HG03378 (cell line): Measurements from ENCODE around the gene PTPRN2.

Experiments
- ATAC-seq: cut with Tn5 transposase; IDR thresholded peaks from one replicate; pipeline ENCODE4 v1.9.1; 2021; ENCODE audit warnings: mild to moderate bottlenecking, moderate library complexity; ENCODE audit not compliant: unreplicated experiment

Gene PTPRN2

DNA sequence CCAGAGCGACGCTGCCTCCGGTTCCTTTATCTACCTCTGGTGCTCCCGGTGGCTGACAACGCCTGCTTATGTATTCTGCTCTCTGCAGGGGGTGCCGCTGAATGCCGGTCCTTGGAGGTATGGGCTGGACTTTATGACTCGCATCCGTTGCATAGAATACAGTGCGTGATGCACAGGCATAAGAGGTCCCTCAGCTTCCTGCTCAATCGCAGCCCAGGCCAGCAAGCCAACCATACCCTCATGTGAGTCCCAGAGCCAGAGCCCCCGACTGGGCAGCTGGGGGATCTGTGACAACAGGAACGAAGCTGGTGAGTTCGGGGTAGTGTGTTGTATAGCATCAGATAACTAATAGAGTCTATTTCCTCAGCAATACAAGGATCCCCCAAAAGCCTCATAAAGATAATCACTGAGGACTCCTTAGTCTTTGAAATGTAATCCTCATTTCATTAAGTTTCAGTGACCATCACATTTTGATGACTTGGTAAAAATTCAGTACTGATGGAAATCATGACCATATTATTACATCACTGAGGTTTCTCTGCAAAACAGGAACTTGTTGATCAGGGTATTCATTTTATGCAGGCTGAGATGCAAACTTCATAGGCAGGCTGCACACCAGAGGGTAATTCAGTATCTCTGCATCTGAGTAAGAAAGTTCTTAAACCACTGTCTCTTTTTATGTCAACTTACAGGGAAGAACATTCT lies 607.8 kb downstream of the PTPRN2 start:
- ATAC-seq, result no peak

DNA sequence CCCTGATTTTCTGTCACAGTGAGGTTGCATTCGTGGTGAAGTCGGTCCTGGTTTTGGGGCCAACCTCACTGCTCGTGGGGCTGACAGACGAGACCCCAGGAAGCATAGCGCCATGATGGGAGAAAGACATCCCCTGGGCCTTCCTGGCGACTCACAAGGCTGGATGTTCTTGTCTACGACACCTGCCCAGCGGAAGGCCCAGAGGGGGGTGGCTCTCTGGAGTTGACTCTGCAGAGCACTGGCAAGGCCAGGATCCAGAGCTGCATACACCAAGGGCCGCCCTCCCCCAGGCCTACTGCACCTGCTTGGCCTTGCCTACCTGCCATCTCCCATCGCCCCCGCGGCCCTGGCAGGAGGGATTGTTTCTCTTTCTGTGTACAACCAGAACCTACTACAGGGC lies 608.9 kb downstream of the PTPRN2 start:
- no peak for ATAC-seq

DNA sequence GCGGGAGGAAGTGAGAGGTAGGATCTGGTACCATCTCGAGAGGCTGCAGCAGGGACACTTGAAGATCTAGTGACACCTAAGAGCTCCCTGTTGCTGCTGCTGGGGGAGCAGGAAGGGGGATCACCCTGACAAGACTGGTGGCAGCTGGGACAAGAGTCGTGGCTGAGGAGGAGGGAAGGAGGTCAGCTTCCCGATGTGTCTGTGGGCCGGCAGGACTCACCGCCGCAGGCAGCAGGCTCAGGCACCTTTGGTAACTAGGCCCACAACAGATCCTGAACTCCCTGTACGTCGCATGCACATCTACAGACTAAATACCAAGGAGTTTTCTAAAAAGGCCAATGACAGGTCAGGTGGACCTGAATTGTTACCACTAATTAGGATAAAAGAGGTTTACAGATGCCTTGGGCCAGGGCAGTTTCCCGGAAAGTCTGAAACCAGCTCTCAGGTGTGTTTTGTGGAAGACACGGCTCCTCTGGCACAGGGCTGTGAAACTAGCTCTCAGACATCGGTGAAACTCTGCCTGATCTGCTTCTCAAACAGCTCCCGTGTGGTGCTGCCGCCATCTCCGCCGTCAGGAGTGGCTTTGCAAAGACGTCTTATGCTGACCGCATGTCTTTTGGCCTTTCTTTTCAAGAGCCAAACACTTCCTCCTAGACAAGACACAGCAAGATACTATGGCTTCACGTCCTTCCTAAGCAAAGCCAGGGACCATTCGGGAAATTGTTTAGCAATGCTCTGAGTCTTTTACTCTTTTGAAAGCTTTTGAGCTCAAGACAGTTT lies 609.7 kb downstream of the PTPRN2 start:
- no peak for ATAC-seq

DNA sequence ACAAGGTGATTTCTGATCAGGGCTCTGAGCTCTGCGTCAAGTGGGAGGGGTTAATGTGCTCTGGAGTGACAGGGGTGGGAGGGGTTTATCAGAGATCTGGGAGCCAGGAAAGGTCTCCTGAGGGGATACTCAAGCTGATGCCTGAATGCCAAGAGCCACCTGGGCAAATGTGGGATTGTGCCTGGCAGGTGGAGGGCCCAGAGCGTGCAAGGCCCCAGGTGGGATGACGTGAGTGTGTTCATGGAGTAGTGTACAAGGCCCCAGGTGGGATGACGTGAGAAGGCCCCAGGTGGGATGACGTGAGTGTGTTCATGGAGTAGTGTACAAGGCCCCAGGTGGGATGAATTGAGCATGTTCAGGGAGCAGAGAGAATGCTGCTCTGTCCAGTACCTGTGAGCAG lies 610.3 kb downstream of the PTPRN2 start:
- no peak for ATAC-seq

DNA sequence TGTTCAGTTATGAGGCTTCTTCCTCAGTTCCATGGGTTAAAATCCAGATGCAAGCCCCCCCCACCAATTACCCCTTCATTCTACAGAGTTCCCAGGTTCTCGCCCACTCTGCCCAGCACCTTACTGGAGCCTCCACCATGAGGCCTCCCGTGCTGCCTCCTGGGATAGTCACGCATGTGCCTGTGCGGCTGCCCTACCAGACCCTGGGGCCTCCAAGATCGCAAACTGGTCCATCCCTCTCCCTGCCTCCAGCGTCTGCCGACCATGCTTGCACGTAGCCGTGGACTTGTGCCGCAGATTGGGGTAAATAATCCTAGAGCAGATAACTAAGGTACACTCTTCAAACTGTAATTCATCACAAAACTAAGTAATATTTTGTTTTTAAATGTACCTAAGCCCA lies 611.2 kb downstream of the PTPRN2 start:
- no peak for ATAC-seq

DNA sequence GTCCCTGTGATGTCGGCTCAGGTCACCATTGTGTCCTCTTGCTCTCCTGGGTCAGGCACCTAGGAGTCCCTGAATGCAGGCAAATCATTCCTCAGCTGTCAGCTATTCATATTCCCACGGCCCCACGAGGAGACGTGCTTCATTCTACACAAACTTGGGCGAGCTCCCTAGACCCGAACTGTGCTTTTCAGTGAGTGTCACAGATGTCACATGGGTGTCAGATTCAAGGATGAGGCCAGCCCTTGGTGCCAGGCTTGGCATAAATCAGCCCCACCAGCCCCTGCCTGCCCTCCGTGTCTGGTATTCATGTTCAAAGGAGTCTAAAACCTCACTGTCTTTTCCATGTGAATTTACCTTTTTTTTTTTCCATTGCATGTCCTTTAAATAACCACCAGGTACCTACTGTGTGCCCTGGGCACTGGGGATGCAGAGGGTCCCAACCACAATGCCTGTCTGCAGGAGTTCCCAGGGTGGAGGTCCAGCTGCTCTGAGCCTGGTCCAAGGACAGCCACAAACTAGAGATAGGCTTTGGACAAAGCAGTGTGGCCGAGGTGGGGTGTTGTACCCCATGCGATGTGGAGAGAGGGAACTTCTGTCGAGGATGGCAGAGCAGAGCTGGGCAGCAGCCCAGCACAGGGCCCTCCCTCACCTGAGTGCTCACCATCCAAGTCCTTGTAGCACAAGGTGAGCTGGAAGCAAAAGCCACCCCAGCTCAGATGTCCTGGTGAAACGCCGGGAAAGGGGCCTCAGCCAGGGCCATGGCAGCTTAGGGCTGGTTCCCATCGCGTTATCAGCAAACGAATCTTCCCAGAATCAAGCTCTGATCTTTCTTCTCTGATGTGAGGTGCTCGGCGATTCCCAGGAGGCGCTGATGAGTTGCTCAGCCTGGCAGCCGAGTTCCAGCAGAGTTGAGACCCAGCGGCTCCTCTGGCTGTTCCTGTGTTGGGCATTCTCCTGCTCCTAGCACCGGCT lies 611.9 kb downstream of the PTPRN2 start:
- ATAC-seq, result no peak

DNA sequence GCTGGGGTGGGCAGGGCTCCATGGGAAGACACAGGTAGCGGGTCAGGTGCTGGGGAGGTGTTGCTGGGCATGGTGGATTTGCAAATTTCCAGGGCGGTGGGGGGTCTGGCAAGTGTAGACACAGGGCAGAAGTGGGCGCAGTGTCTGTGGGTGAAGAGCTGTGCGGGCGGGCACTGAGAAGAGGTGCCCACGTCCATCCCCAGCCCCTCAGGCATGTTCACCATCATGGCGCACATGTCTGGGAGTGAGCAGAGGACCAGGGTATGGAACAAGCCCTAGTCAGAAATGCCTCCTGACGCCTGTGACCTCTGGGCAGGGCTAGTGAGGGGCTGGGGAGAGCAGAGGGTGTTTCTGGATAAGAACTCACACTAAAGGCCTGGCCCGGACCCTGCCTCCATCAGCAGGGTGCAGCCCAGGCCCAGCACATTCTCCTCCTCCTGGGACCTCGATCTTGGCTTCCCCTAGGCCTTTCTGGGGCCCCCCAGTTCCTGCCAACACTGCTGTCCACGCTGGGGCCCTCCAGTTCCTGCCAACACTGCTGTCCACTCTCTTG lies 612.9 kb downstream of the PTPRN2 start:
- ATAC-seq, result no peak

DNA sequence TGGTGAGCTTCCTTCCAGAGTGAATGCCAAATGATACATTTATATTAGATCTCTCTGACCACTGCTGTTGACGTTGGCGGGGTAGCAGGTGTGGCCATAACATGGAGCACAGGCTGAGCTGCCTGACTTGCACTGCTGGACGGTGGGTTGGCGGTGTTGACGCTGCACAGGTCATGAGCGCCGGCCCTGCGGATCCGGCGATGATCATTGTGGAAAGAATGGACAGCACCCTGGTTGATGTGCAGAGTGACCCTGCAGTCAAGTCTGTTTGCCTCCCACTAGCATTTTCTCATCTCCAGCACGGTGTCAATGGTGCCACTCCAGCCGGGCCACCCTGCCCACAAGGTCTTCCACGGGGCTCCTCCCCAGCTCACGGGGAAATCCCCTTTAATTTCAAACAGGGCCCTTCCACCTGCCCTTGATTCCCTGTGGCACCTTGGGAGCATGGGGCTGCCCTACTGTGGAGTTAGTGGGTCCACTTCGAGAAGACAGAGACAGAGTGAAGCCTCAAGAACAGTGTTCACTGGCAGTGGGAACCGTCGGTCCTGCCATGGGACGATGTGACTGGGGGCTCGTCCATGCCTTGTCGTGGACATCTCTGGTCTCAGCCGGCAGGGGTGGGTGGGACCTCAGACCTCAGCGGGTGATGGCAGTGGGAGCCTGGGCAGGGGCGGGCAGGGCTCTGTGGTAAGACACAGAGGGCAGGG lies 613.5 kb downstream of the PTPRN2 start:
- no peak for ATAC-seq

DNA sequence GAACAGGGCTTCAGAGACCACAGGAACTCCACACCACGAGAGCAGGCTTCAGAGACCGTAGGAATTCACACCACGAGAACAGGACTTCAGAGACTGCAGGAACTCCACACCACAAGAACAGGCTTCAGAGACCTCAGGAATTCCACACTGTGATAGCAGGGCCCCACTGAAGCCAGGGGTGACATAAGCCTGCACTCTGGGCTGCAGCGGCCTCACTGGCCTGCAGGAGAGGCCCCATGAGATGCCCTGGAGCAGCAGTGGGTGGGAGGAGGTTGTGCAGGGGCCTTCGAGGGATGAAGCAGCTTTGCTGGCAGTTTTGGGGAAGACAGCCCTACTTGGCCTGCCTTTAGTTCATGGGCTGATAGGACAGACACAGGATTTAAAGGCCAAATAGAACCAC lies 614.7 kb downstream of the PTPRN2 start:
- ATAC-seq, result no peak

DNA sequence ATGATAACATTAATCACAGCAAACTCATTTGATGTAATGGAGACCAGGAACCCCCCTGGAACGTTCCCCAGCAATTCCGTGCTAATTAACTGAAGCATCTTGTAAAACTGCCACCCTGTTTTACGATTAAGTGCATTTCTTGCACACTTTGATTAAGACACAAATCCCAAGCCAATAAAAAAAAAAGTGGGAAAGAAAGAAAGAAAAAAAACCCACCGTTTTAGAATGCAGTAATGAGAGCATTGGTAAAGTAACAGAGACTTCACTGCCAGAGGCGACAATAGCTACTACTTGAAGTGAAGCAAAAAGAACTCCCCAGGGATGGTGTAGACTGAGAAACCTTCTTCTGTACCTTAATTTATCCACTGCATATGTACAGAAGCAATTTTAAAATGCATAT lies 616.1 kb downstream of the PTPRN2 start:
- no peak for ATAC-seq

DNA sequence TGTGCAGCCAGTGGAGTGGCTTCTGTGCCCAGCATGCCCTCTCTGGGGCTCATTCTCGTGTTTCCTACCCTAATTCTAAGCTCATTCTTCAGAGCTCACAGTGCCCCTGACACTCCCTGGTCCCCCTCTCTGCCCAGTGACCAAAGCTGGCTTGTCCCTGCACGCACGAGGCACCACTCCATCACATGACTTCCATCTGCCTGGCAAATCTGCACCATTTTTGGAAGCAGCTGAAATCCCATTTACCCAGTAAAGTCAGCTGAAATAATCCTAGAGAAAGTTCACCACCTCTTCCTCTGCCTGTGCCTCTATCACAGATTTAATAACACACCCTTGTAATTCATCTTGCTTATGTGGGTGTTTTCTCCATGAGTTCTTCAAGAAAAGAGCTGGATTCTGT lies 616.9 kb downstream of the PTPRN2 start:
- no peak for ATAC-seq

DNA sequence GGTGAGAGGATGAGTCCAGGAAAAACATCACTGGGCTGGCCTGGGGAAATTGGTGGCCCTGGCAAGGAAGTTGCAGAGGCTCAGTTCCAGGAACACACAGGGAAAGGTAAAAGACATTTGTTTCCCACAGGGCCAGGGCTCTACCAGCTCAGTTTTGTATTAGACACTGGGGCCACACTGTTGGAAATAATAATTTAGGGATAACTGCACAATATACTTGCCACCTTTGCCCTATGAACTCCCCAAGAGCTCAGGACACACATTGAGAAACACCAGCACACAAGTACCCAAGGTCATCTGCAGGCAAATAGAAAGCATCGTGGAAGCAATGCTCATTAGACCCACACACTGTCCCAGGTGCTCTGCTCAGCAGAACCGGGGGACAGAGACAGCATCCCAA lies 617.6 kb downstream of the PTPRN2 start:
- no peak for ATAC-seq

DNA sequence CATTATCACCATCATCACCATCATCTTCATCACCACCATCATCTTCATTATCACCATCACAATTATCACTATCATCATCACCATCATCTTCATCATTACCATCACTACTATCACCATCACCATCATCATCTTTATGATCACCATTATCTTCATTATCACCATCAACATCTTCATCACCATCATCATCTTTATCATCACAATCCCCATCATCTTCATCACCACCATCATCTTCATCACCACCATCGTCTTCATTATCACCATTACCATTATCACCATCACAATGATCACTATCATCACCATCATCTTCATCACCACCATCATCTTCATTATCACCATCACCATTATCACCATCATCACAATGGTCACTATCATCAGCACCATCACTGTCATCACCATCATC lies 621.1 kb downstream of the PTPRN2 start:
- no peak for ATAC-seq

DNA sequence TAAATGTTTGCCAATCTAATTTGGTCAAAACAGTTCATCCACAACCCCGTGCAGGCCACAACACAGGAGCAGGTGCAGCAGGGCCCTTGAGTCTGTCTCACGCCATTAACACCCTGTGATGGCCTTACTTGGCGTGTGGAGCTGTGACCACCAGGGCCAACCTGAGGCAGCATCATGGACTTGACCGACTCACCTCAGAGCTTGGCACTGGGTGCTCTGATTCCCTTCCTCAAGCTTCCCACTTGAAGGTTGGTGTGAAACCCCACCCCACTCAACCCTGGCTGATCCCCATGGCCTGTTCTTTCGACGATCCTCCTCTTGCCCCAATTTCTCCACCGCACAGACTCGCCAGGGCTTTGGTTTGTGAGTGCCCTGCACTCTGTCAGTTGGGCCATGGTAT lies 623.1 kb downstream of the PTPRN2 start:
- ATAC-seq, result no peak

DNA sequence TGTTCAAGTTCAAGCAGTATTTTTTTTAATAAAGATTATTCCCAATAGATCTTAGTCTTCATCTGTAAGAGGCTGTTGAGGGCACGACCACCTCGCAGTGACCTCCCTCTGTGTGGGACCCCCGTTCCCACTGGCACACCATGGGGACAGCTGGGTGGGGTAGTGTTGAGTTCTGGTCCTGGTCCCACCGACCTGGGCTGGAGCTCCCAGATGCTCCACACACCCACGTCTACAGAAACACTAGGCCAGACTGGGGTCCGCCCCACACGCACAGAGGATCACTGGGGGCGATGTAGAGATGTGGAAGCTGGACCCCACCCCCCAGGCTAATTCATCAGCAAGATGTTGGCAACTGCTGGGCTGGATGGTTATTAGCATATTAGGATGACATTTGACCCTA lies 623.6 kb downstream of the PTPRN2 start:
- ATAC-seq, result no peak

DNA sequence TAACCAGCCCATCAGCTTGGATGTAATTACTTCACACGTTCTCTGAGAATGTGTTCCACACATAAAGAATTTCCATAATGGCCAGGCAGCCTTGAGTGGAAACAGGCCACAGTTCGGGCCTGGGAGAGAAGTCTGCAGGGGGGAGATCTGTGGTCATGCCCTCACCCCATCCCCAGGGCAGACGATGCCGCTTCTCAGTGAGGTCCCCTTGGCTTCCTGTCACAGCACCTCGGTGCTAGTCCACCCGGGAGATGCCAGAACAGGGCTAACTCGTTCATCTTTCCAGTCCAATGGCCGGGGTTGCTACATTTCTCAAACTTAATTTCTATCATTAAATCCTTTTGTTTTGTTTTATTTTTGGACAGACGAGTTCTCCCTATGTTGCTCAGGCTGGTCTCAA lies 624.1 kb downstream of the PTPRN2 start:
- ATAC-seq, result no peak

DNA sequence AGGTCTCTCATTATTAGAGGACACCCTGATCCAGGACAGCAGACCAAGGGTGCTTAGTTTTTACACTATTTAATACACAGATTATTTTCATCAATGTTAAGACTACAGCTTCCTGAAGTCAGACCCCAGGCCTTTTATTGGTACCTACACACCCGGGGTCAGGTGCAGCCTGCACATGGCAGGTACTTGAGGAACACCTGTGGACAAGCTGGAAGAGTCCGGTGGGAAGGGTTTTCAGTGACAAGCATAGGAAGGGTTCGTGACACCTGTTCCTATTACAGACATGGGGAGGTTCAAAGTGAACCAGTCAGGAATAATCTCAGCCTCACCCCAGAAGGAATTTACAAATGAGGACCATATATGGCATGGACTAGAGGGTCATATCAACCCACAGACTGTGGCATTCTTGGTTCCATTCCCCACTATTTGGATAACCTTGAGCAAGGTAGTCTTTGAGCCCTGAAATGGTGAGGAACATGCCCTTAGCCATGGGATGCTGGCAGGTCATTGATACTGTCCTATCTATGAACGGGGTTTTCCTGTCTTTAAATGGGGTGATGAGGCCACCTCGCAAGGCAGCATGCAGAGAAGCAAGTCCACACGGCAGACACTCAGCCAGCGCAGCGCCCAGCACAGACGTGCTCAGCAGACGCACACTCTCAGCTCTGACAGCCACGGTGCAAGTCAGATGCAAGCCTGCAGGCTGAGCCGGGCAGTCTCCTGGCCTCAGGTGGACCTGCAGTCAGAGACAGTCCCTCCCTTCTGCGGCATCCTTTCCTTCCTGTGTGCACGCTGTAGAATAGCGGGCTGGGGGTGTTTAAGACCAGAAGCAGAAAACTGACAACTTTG lies 624.9 kb downstream of the PTPRN2 start:
- ATAC-seq, result no peak

DNA sequence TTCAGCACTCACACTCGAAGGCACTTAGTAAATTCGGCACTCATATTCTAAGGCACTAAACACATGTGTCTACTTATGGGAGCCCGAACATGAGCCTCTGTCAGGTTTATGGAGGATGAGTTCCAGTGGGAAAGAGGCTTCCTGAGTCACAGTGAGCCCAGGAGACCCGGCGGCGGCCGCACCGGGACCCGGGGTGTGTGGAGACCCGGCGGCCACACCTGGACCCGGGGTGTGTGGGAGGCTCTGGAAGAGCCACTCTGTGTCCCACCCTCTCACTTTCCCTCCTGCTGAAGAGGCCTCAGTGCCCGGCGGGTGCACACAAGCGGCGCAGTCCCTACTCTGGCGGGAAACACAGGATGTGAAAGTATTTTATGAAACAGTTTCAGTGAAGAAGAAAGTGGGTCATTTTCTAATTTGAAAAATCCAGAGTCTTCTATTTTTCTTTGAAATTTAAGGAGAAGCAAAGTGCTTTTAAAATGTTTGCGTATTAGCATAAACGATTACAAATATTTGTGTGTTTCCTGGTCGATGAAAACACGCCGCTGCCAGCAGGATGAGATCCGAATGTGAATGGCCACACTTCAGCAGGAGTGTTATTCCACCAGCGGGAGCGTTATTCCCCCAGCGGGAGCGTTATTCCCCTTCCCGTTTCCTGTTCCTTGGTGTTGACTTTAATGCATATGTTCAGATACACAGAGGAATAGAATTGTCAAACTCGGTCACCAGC lies 625.7 kb downstream of the PTPRN2 start:
- ATAC-seq, result no peak
